ENCODE measurements around the gene CDADC1.

CDADC1 gene

DNA sequence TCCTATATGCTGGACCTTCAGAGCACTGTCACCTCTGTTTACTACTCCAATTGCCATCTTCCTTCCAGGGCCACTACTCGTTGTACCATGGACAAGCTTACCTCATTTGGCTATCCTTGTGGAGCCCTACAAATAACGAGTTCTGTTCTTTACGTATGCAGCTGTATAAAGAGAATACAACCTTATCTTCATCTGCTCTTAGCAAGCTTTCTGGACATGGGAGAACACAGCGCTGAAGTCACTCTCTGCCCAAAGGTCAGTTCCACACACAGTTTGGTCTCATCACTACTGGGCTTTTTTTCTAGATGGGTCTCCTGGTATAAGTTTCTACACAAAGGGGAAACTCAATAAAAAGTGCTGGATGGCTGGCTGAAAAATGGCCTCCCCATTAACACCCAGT is 88.9 kb downstream of the CDADC1 start:
- Histone ChIP-seq H3K4me3 (no peak overlapping the region), H3K27ac (no peak overlapping the region)
- no peak for TF ChIP-seq CTCF (IDR thresholded peaks at IDR 0.05)
- DNase-seq (ENCODE audit: low spot score): no peak

- no peak overlapping the region for H3K27ac ChIP-seq
- TF ChIP-seq CTCF (IDR thresholded peaks at IDR 0.05): no peak
Measured at GRCh38 chr13:49340161-49340560, 92.4 kb downstream of the CDADC1 start.

GRCh38 chr13:49341517-49341916 is 93.8 kb downstream of the CDADC1 start:
- no peak for DNase-seq (ENCODE audit: low spot score)
- no peak overlapping the region for H3K4me3 ChIP-seq
- H3K27ac ChIP-seq: no peak overlapping the region
- no peak for TF ChIP-seq CTCF (IDR thresholded peaks at IDR 0.05)

More at GRCh38 chr13:49340161-49340560, 92.4 kb downstream of the CDADC1 start:
- no peak overlapping the region for H3K4me3 ChIP-seq
- DNase-seq (ENCODE audit: low spot score): no peak

DNA sequence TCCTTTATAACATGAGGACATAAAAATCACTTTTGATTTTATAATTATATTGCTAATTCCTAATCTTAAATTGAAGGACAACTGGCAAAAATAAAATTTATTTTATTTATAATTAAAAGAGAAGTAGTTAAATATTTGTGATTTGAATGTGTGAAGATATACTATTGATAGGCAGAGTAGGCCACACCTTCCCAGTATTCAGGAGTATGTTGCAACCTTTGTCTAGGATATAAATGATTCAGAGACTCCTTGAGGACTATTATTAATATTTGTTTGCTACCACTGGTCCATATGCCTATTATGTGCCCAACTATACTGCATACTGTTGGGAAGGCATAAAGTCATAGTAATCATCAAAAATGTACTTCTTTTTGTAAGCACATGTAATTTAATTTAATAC is 94.2 kb downstream of the CDADC1 start:
- no peak overlapping the region for H3K4me3 ChIP-seq
- H3K27ac ChIP-seq: no peak overlapping the region
- no peak for DNase-seq (ENCODE audit: low spot score)
- no peak for TF ChIP-seq CTCF (IDR thresholded peaks at IDR 0.05)

DNA sequence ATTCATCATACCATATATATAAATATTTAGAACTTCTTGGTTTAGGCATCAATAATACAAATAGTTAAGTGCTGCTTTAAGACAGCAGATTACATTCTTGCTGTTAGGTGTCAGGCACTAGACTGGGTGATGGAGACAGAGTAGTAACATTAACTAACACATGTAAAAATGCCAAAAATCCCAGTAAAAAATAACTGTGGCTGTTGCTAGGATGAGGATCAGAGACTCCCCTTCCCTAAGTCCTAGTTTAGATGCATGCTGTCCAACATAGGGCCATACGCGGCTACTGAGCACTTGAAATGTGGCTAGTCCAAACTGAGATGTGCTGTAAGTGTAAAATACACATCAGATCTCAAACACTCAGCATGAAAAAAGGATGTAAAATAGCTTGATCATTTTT is 94.7 kb downstream of the CDADC1 start:
- Histone ChIP-seq H3K4me3 (no peak overlapping the region), H3K27ac (no peak overlapping the region)
- TF ChIP-seq CTCF (IDR thresholded peaks at IDR 0.05): no peak
- DNase-seq (ENCODE audit: low spot score): no peak

Measured in coronary artery (tissue), 2 donors.